Astrocyte (in vitro differentiated cells and primary cell): ENCODE results near the gene AP5Z1. TPM values are rescaled to one million over a fixed set of nuclear protein-coding genes. Genes with fewer than 3 reads are reported as not detected.

ENCODE experiments used
- DNase-seq: peaks from one replicate; pipeline ENCODE4 v3.0.0-alpha.2; 2010; ENCODE audit warnings: low read depth
- FAIRE-seq: peaks from 2 replicates; lab custom pipeline; 2011; peaks lifted over from hg19 to GRCh38; lab: Jason Lieb, UNC
- H2AFZ ChIP-seq: 2 replicates; pipeline ENCODE4 v1.6.0; 2012; ENCODE audit warnings: low read depth, low read length, inconsistent platforms
- H3K27ac ChIP-seq: 2 replicates; pipeline ENCODE4 v1.5.1; 2011; ENCODE audit warnings: low read depth, low read length, inconsistent platforms
- H3K27me3 ChIP-seq: 2 replicates; pipeline ENCODE4 v1.6.0; 2011; ENCODE audit warnings: low read length, inconsistent platforms; ENCODE audit not compliant: insufficient read depth
- H3K36me3 ChIP-seq: 2 replicates; pipeline ENCODE4 v1.5.1; 2011; ENCODE audit warnings: low read length, inconsistent platforms; ENCODE audit not compliant: insufficient read depth
- H3K4me1 ChIP-seq: 2 replicates; pipeline ENCODE4 v1.5.1; 2011; ENCODE audit warnings: low read length, inconsistent platforms; ENCODE audit not compliant: insufficient read depth
- H3K4me2 ChIP-seq: 2 replicates; pipeline ENCODE4 v1.6.0; 2012; ENCODE audit warnings: low read length, inconsistent platforms
- H3K4me3 ChIP-seq: 2 replicates; pipeline ENCODE4 v1.5.1; 2011; ENCODE audit warnings: low read depth, mild to moderate bottlenecking, low read length, inconsistent platforms; ENCODE audit not compliant: insufficient read depth
- H3K79me2 ChIP-seq: 2 replicates; pipeline ENCODE4 v1.6.0; 2012; ENCODE audit warnings: mild to moderate bottlenecking, low read length, inconsistent platforms; ENCODE audit not compliant: insufficient read depth
- H3K9ac ChIP-seq: 2 replicates; pipeline ENCODE4 v1.6.0; 2012; ENCODE audit warnings: mild to moderate bottlenecking, low read length, inconsistent platforms
- H3K9me3 ChIP-seq: 2 replicates; pipeline ENCODE4 v1.5.1; 2012; ENCODE audit warnings: low read depth, mild to moderate bottlenecking, low read length, inconsistent platforms; ENCODE audit not compliant: insufficient read depth
- H4K20me1 ChIP-seq: 2 replicates; pipeline ENCODE4 v1.6.0; 2012; ENCODE audit warnings: low read length, inconsistent platforms; ENCODE audit not compliant: insufficient read depth
- H3K27ac Mint-ChIP-seq: one replicate; pipeline ENCODE4 v1.8.0; 2021; ENCODE audit warnings: mild to moderate bottlenecking, mixed read lengths; ENCODE audit not compliant: unreplicated experiment
- H3K27me3 Mint-ChIP-seq: one replicate; pipeline ENCODE4 v1.8.0; 2021; ENCODE audit warnings: low read depth, mixed read lengths; ENCODE audit not compliant: unreplicated experiment
- H3K36me3 Mint-ChIP-seq: one replicate; pipeline ENCODE4 v1.8.0; 2021; ENCODE audit warnings: low read depth, mixed read lengths; ENCODE audit not compliant: unreplicated experiment
- H3K4me1 Mint-ChIP-seq: one replicate; pipeline ENCODE4 v1.8.0; 2021; ENCODE audit warnings: low read depth, mixed read lengths; ENCODE audit not compliant: unreplicated experiment
- H3K4me3 Mint-ChIP-seq: one replicate; pipeline ENCODE4 v1.8.0; 2021; ENCODE audit warnings: mild to moderate bottlenecking, moderate library complexity, mixed read lengths; ENCODE audit not compliant: unreplicated experiment
- H3K9me3 Mint-ChIP-seq: one replicate; pipeline ENCODE4 v1.8.0; 2021; ENCODE audit warnings: mild to moderate bottlenecking, mixed read lengths; ENCODE audit not compliant: unreplicated experiment
- EZH2 ChIP-seq: IDR thresholded peaks from 2 replicates; pipeline ENCODE4 v1.6.1; 2012; ENCODE audit warnings: mild to moderate bottlenecking, low read length, inconsistent platforms; ENCODE audit not compliant: insufficient read depth
- total RNA-seq: library from RNA; stranded (reverse); gene quantifications from 2 replicates; pipeline ENCODE4 v1.2.1, GENCODE V29; 2021
- TF ChIP-seq, protein P1 (sequence below): IDR thresholded peaks from 2 replicates; pipeline ENCODE4 v1.5.1; 2011; ENCODE audit warnings: low read depth, mild to moderate bottlenecking, inconsistent platforms, low read length, moderate library complexity; ENCODE audit not compliant: insufficient read depth

AP5Z1 gene
- total RNA-seq, 1 donor from 2014 or later = 75.6 TPM

GRCh38 chr7:4758791-4759190, 16.6 kb upstream of the AP5Z1 start:
- Histone ChIP-seq H3K9ac (no peak overlapping the region), H2AFZ (no peak overlapping the region), H3K79me2 (peaks cover 15% of the 10 kb centered on the region), H3K4me2 (no peak overlapping the region), H3K27me3 (no peaks in the 10 kb centered on the region), H3K4me3 (no peak overlapping the region), H4K20me1 (peaks cover 15% of the 10 kb centered on the region), H3K27ac (no peak overlapping the region), H3K36me3 (peaks cover 21% of the 10 kb centered on the region), H3K4me1 (no peaks in the 10 kb centered on the region), H3K9me3 (no peaks in the 10 kb centered on the region)
- FAIRE-seq = no peak
- no peak for DNase-seq
- no peaks in the 10 kb centered on the region for H3K27me3 Mint-ChIP-seq
- no peaks in the 10 kb centered on the region for H3K4me1 Mint-ChIP-seq
- no peaks in the 10 kb centered on the region for H3K9me3 Mint-ChIP-seq
- no peak overlapping the region for H3K27ac Mint-ChIP-seq
- TF ChIP-seq EZH2 = no peak
- TF ChIP-seq, protein P1, sequence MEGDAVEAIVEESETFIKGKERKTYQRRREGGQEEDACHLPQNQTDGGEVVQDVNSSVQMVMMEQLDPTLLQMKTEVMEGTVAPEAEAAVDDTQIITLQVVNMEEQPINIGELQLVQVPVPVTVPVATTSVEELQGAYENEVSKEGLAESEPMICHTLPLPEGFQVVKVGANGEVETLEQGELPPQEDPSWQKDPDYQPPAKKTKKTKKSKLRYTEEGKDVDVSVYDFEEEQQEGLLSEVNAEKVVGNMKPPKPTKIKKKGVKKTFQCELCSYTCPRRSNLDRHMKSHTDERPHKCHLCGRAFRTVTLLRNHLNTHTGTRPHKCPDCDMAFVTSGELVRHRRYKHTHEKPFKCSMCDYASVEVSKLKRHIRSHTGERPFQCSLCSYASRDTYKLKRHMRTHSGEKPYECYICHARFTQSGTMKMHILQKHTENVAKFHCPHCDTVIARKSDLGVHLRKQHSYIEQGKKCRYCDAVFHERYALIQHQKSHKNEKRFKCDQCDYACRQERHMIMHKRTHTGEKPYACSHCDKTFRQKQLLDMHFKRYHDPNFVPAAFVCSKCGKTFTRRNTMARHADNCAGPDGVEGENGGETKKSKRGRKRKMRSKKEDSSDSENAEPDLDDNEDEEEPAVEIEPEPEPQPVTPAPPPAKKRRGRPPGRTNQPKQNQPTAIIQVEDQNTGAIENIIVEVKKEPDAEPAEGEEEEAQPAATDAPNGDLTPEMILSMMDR = no peak
- H3K4me3 Mint-ChIP-seq = no peak overlapping the region
- H3K36me3 Mint-ChIP-seq = peaks cover 19% of the 10 kb centered on the region

DNA sequence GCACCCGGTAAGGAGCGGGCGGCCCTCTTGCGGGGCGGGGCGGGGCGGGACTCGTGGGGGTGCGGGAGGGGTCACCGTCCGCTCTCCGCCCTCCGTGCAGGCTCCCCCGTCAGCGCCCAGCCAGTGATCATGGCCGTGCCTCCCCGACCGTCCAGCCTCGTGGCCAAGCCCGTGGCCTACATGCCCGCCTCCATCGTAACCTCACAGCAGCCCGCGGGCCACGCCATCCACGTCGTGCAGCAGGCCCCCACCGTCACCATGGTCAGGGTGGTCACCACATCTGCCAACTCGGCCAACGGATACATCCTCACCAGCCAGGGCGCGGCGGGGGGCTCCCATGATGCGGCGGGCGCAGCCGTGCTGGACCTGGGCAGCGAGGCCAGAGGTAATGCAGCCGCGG, 16.2 kb upstream of the AP5Z1 start:
- no peak for FAIRE-seq
- Histone ChIP-seq H3K4me3 (no peak overlapping the region), H3K27ac (no peak overlapping the region), H3K27me3 (no peaks in the 10 kb centered on the region), H3K79me2 (peaks cover 10% of the 10 kb centered on the region), H3K4me2 (no peak overlapping the region), H3K9me3 (no peaks in the 10 kb centered on the region), H3K36me3 (peaks cover 21% of the 10 kb centered on the region), H4K20me1 (peaks cover 14% of the 10 kb centered on the region), H3K4me1 (no peaks in the 10 kb centered on the region), H2AFZ (no peak overlapping the region), H3K9ac (no peak overlapping the region)
- H3K27me3 Mint-ChIP-seq = no peaks in the 10 kb centered on the region
- no peaks in the 10 kb centered on the region for H3K4me1 Mint-ChIP-seq
- H3K36me3 Mint-ChIP-seq = peaks cover 19% of the 10 kb centered on the region
- no peak for DNase-seq
- TF ChIP-seq, protein P1 = no peak
- TF ChIP-seq EZH2 = no peak
- no peaks in the 10 kb centered on the region for H3K9me3 Mint-ChIP-seq
- H3K27ac Mint-ChIP-seq = no peak overlapping the region
- H3K4me3 Mint-ChIP-seq = no peak overlapping the region

- H3K4me1 Mint-ChIP-seq = no peaks in the 10 kb centered on the region
- peaks cover 17% of the 10 kb centered on the region for H3K36me3 ChIP-seq
- H2AFZ ChIP-seq = no peak overlapping the region
- H3K27ac ChIP-seq = no peak overlapping the region
- no peaks in the 10 kb centered on the region for H3K9me3 Mint-ChIP-seq
- no peaks in the 10 kb centered on the region for H3K27me3 ChIP-seq
- H3K79me2 ChIP-seq = peaks cover 9% of the 10 kb centered on the region
- H4K20me1 ChIP-seq = peaks cover 29% of the 10 kb centered on the region
- no peaks in the 10 kb centered on the region for H3K27me3 Mint-ChIP-seq
- no peak overlapping the region for H3K9ac ChIP-seq
- no peak overlapping the region for H3K4me3 Mint-ChIP-seq
- no peak overlapping the region for H3K27ac Mint-ChIP-seq
- no peak for TF ChIP-seq EZH2
- TF ChIP-seq, protein P1 = no peak
- H3K4me2 ChIP-seq = no peak overlapping the region
- H3K4me3 ChIP-seq = no peak overlapping the region
- no peaks in the 10 kb centered on the region for H3K4me1 ChIP-seq
- no peaks in the 10 kb centered on the region for H3K9me3 ChIP-seq
- FAIRE-seq (no peak), DNase-seq (no peak)
- peaks cover 20% of the 10 kb centered on the region for H3K36me3 Mint-ChIP-seq
These were observed 14.5 kb upstream of the AP5Z1 start for GRCh38 chr7:4760952-4761351.
